ENCODE data around the gene STYK1. TPM values are rescaled to one million over a fixed set of nuclear protein-coding genes. Genes with fewer than 3 reads are reported as not detected.
A peak's percentile ranks its signal among the peaks of the same experiment; 100 is the strongest.

STYK1 gene
- total and polyA plus RNA-seq, 9 of the 15 experiments (the other 6 are each of a cell fraction or from before 2014, with no cell fraction given), result 0.31 to 1.8 (median 0.64) TPM

GRCh38 chr12:10613349-10614055, 60.4 kb downstream of the STYK1 start, which contains the start of gene MAGOHB (continued):
- TF ChIP-seq CC2D1A (IDR thresholded peaks at IDR 0.05) (peak; percentile 46; the same call in 1 of the 2 replicates), ZFP36 (IDR thresholded peaks at IDR 0.05; ENCODE audit: low read depth, low read length, partially characterized antibody) (no peak), BRF2 (IDR thresholded peaks at IDR 0.05; ENCODE audit: borderline replicate concordance, insufficient read depth, insufficient read length) (no peak), ZNF143 (CRISPR knock-in tag; IDR thresholded peaks at IDR 0.05) (no peak), ZNF584 (CRISPR knock-in tag; IDR thresholded peaks at IDR 0.05; ENCODE audit: low read depth) (no peak), EZH2 (IDR thresholded peaks at IDR 0.05; ENCODE audit: borderline replicate concordance, low read depth, low read length) (no peak), FOXK2 (conservative IDR thresholded peaks at IDR 0.05 in 1 of 2, IDR thresholded peaks at IDR 0.05 in 1 of 2; ENCODE audit: low read depth in 2 of 2) (peak in 1 of 2 experiments; percentile 41; a peak in 2 of 4 replicates), ZNF431 (CRISPR knock-in tag; IDR thresholded peaks at IDR 0.05) (no peak), RBBP5 (IDR thresholded peaks at IDR 0.05; ENCODE audit: borderline replicate concordance, insufficient read depth, low read length, poor library complexity, severe bottlenecking) (peak; percentile 98), KLF1 (tag; IDR thresholded peaks at IDR 0.05) (no peak), BACH1 (tag; IDR thresholded peaks at IDR 0.05) (0 out of 2 replicates have a peak, but pooled peaks have one; percentile 26), NFRKB (IDR thresholded peaks at IDR 0.05; ENCODE audit: low read depth) (peak; percentile 95), ELF1 (tag; IDR thresholded peaks at IDR 0.05) (peak; percentile 79), GATAD2B (IDR thresholded peaks at IDR 0.05; ENCODE audit: borderline replicate concordance) (no peak), BDP1 (IDR thresholded peaks at IDR 0.05; ENCODE audit: insufficient read depth, insufficient read length) (no peak), CUX1 (CRISPR knock-in tag; IDR thresholded peaks at IDR 0.05) (no peak), PML (IDR thresholded peaks at IDR 0.05; ENCODE audit: low read length) (peak; percentile 38; the same call in 1 of the 2 replicates), CTCF (IDR thresholded peaks at IDR 0.05 in 2 of 3, conservative IDR thresholded peaks at IDR 0.05 in 1 of 3; ENCODE audit: insufficient read depth in 2 of 3, low read depth in 1 of 3, low read length in 3 of 3) (no peak), POLR2AphosphoS2 (IDR thresholded peaks at IDR 0.05; ENCODE audit: low read length) (no peak), CBX3 (IDR thresholded peaks at IDR 0.05; ENCODE audit: borderline replicate concordance in 1 of 2, low read length in 2 of 2) (0 out of 3 replicates have a peak, but pooled peaks of 1 of the 2 experiments have one; percentile 27)

Measured in K562 (cell line).